Nephron (organoid): ENCODE measurements around the gene TEX36.

Source experiments
- H3K27ac Mint-ChIP-seq, 3 experiments: 2 replicates each; pipeline ENCODE4 v1.8.0; 2020; ENCODE audit warnings: mixed read lengths in 3 of 3, mild to moderate bottlenecking in 2 of 3, moderate library complexity in 1 of 3
- H3K27me3 Mint-ChIP-seq: 2 replicates; pipeline ENCODE4 v1.8.0; 2021; ENCODE audit warnings: low read depth, mild to moderate bottlenecking, moderate library complexity, mixed read lengths
- H3K36me3 Mint-ChIP-seq: 2 replicates; pipeline ENCODE4 v1.8.0; 2020; ENCODE audit warnings: low read depth, mixed read lengths
- H3K4me1 Mint-ChIP-seq: 2 replicates; pipeline ENCODE4 v1.8.0; 2020; ENCODE audit warnings: mixed read lengths
- H3K4me3 Mint-ChIP-seq, 3 experiments: 2 replicates each; pipeline ENCODE4 v1.8.0; 2020; ENCODE audit warnings: mild to moderate bottlenecking in 3 of 3, mixed read lengths in 3 of 3, moderate library complexity in 2 of 3
- H3K9me3 Mint-ChIP-seq: 2 replicates; pipeline ENCODE4 v1.8.0; 2020; ENCODE audit warnings: mixed read lengths
- CTCF ChIP-seq, 3 experiments: fragments of 200-600 bp; sonication (generic); IDR thresholded peaks; one replicate each; pipeline ENCODE4 v1.5.0; 2021; ENCODE audit warnings: antibody characterized with exemption in 3 of 3; ENCODE audit not compliant: unreplicated experiment in 3 of 3

The TEX36 gene

GRCh38 chr10:125683063-125683462 is at the start of gene TEX36:
Gene TEX36 (minus strand): TSS chr10:125683163. CDS start chr10:125682989, 174 bp downstream.
- no peak for TF ChIP-seq CTCF (IDR thresholded peaks at IDR 0.05; ENCODE audit: unreplicated experiment in 3 of 3)
- Mint-ChIP-seq H3K4me3 (no peak within 1 kb of the TSS), H3K27ac (no peak within 1 kb of the TSS), H3K27me3 (no peaks in the 10 kb centered on the region), H3K9me3 (peaks cover 6% of the 10 kb centered on the region), H3K36me3 (no peaks in the 10 kb centered on the region), H3K4me1 (peaks cover 5% of the 10 kb centered on the region)

GRCh38 chr10:125727436-125727835 is 44.5 kb upstream of the TEX36 start:
- TF ChIP-seq CTCF (IDR thresholded peaks at IDR 0.05; ENCODE audit: unreplicated experiment in 3 of 3): no peak
- Mint-ChIP-seq H3K9me3 (no peaks in the 10 kb centered on the region), H3K4me1 (no peaks in the 10 kb centered on the region), H3K27me3 (no peaks in the 10 kb centered on the region), H3K36me3 (peaks cover 85% of the 10 kb centered on the region), H3K4me3 (no peak overlapping the region), H3K27ac (no peak overlapping the region)

- Mint-ChIP-seq H3K9me3 (no peaks in the 10 kb centered on the region), H3K27ac (no peak overlapping the region), H3K4me1 (peaks cover 2% of the 10 kb centered on the region), H3K4me3 (no peak overlapping the region), H3K27me3 (no peaks in the 10 kb centered on the region), H3K36me3 (peaks cover 85% of the 10 kb centered on the region)
- no peak for TF ChIP-seq CTCF (IDR thresholded peaks at IDR 0.05; ENCODE audit: unreplicated experiment in 3 of 3)
These were observed 44.0 kb upstream of the TEX36 start for GRCh38 chr10:125726914-125727313.

GRCh38 chr10:125722811-125723210 is 39.8 kb upstream of the TEX36 start:
- peaks cover 5% of the 10 kb centered on the region for H3K9me3 Mint-ChIP-seq
- H3K27ac Mint-ChIP-seq: no peak overlapping the region
- no peaks in the 10 kb centered on the region for H3K27me3 Mint-ChIP-seq
- peaks cover 8% of the 10 kb centered on the region for H3K4me1 Mint-ChIP-seq
- no peak for TF ChIP-seq CTCF (IDR thresholded peaks at IDR 0.05; ENCODE audit: unreplicated experiment in 3 of 3)
- H3K36me3 Mint-ChIP-seq: peaks cover 60% of the 10 kb centered on the region
- peak overlapping the region; percentile 4 to 61 (median 26) for H3K4me3 Mint-ChIP-seq

- no peak for TF ChIP-seq CTCF (IDR thresholded peaks at IDR 0.05; ENCODE audit: unreplicated experiment in 3 of 3)
- H3K9me3 Mint-ChIP-seq: peaks cover 10% of the 10 kb centered on the region
- peaks cover 47% of the 10 kb centered on the region for H3K36me3 Mint-ChIP-seq
- H3K27me3 Mint-ChIP-seq: no peaks in the 10 kb centered on the region
- peaks cover 8% of the 10 kb centered on the region for H3K4me1 Mint-ChIP-seq
- H3K27ac Mint-ChIP-seq: no peak overlapping the region
- H3K4me3 Mint-ChIP-seq: peak overlapping the region; percentile 80 to 94 (median 82)
These were observed 38.1 kb upstream of the TEX36 start for GRCh38 chr10:125721035-125721434.

GRCh38 chr10:125720002-125720382 is 37.0 kb upstream of the TEX36 start:
- Mint-ChIP-seq H3K27me3 (no peaks in the 10 kb centered on the region), H3K4me3 (peak overlapping the region; percentile 94 to 98 (median 97)), H3K27ac (peak overlapping the region; percentile 76 to 96 (median 79)), H3K36me3 (peaks cover 38% of the 10 kb centered on the region), H3K9me3 (peaks cover 10% of the 10 kb centered on the region), H3K4me1 (peaks cover 8% of the 10 kb centered on the region)
- TF ChIP-seq CTCF (IDR thresholded peaks at IDR 0.05; ENCODE audit: unreplicated experiment in 3 of 3): no peak
